ENCODE data around the gene PARVB. TPM values are rescaled to one million over a fixed set of nuclear protein-coding genes. Genes with fewer than 3 reads are reported as not detected.

Gene PARVB
- total RNA-seq, 4 donors from 2014 or later, result 10.5 to 25.1 (median 14.6) TPM

- WGBS, 2 donors, result 92 to 93% methylated on average over 15 of the region's 15 CpGs
Observed at GRCh38 chr22:43998679-43999264, 25.3 kb upstream of the PARVB start.

DNA sequence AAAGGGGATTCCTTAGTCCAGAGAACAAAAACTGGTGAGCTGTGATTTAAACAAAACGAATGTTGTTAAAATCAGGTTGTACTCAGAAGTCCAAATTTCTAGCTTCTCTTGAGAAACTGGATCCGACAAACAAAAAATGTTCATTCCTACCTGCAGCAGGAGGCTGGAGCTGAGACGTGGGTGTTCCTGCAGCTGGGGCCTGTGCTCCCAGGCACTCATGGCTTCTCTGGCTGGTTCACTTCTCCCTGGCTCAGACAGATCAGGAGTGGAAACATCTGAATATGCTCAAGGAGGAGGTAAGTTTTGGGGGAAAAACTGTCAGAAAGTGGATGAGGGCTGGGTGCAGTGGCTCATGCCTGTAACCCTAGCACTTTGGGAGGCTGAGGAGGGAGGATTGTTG is 24.7 kb upstream of the PARVB start:
- TF ChIP-seq, protein P1, sequence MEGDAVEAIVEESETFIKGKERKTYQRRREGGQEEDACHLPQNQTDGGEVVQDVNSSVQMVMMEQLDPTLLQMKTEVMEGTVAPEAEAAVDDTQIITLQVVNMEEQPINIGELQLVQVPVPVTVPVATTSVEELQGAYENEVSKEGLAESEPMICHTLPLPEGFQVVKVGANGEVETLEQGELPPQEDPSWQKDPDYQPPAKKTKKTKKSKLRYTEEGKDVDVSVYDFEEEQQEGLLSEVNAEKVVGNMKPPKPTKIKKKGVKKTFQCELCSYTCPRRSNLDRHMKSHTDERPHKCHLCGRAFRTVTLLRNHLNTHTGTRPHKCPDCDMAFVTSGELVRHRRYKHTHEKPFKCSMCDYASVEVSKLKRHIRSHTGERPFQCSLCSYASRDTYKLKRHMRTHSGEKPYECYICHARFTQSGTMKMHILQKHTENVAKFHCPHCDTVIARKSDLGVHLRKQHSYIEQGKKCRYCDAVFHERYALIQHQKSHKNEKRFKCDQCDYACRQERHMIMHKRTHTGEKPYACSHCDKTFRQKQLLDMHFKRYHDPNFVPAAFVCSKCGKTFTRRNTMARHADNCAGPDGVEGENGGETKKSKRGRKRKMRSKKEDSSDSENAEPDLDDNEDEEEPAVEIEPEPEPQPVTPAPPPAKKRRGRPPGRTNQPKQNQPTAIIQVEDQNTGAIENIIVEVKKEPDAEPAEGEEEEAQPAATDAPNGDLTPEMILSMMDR (IDR thresholded peaks at IDR 0.05), result no peak
- TF ChIP-seq POLR2A (IDR thresholded peaks at IDR 0.05), result no peak
- 91 to 98% methylated on average over 3 of the region's 3 CpGs for whole genome bisulfite sequencing, 2 donors
- H3K4me3 ChIP-seq (ENCODE audit: low read depth, poor library complexity, severe bottlenecking), result no peak overlapping the region
- DNase-seq (ENCODE audit: low spot score in 2 of 2), result no peak
- intact Hi-C loops (cut with DNase I; ENCODE audit: low total_unique reads), result no loop called here

More at GRCh38 chr22:43998679-43999264, 25.3 kb upstream of the PARVB start:
- intact Hi-C loops (cut with DNase I; ENCODE audit: low total_unique reads), result no loop called here
- no peak for DNase-seq (ENCODE audit: low spot score in 2 of 2)
- TF ChIP-seq, protein P1 (IDR thresholded peaks at IDR 0.05), result no peak
- TF ChIP-seq POLR2A (IDR thresholded peaks at IDR 0.05), result no peak
- H3K4me3 ChIP-seq (ENCODE audit: low read depth, poor library complexity, severe bottlenecking), result no peak overlapping the region

DNA sequence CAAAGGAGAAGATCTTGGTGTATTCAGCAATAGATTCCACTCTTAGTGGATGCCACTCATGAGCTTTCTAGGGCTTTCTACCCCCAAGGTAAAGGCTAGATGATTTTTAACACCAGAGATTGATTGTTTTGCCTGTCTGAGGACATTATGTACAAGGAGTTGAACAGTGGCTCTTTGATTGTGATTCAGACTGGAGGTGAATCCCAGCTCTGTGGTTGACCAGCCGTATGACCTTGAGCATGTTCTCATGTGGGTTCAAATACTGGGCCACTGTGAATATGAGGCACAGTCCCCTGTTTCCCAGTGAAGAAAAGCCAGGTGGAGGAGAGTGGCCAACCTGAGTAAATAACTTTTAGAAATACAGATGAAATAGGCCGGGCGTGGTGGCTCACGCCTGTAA is 24.0 kb upstream of the PARVB start:
- TF ChIP-seq, protein P1 (IDR thresholded peaks at IDR 0.05), result no peak
- no peak for TF ChIP-seq POLR2A (IDR thresholded peaks at IDR 0.05)
- WGBS, 2 donors, result 93 to 98% methylated on average over 4 of the region's 4 CpGs
- intact Hi-C loops (cut with DNase I; ENCODE audit: low total_unique reads), result no loop called here
- H3K4me3 ChIP-seq (ENCODE audit: low read depth, poor library complexity, severe bottlenecking), result no peak overlapping the region
- no peak for DNase-seq (ENCODE audit: low spot score in 2 of 2)

DNA sequence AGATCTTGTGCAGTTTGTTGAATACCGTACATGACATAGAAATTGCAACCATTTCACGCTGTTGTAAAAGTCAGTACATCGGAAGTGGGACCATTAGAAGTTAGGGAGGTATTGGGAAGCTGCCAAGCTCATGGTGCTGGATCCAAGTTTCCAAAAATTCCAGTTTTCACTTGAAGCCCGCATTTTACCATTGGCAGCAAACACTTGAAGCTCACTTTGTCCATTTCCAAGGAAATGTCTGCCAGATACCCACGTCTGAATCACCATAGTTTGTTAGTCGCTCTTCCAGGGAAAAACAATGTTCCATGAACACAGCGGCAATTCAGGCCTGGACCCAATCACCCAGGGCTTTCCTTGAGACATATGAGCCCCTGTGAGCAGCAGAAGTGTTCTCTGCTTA is 22.6 kb upstream of the PARVB start:
- intact Hi-C loops (cut with DNase I; ENCODE audit: low total_unique reads), result no loop called here
- TF ChIP-seq, protein P1 (IDR thresholded peaks at IDR 0.05), result no peak
- no peak for TF ChIP-seq POLR2A (IDR thresholded peaks at IDR 0.05)
- WGBS, 2 donors, result 81 to 85% methylated on average over 7 of the region's 7 CpGs
- H3K4me3 ChIP-seq (ENCODE audit: low read depth, poor library complexity, severe bottlenecking), result no peak overlapping the region
- no peak for DNase-seq (ENCODE audit: low spot score in 2 of 2)

- WGBS, 2 donors, result 87 to 91% methylated on average over 11 of the region's 11 CpGs
- intact Hi-C loops (cut with DNase I; ENCODE audit: low total_unique reads), result no loop called here
- no peak for DNase-seq (ENCODE audit: low spot score in 2 of 2)
Observed at GRCh38 chr22:44002324-44002723, 21.8 kb upstream of the PARVB start.

More at GRCh38 chr22:44002324-44002723, 21.8 kb upstream of the PARVB start:
- no peak for TF ChIP-seq POLR2A (IDR thresholded peaks at IDR 0.05)
- TF ChIP-seq, protein P1 (IDR thresholded peaks at IDR 0.05), result no peak
- H3K4me3 ChIP-seq (ENCODE audit: low read depth, poor library complexity, severe bottlenecking), result no peak overlapping the region
